Smooth muscle cell (in vitro differentiated cells): Measurements from ENCODE around the gene LRRC38. TPM values are rescaled to one million over a fixed set of nuclear protein-coding genes. Genes with fewer than 3 reads are reported as not detected.

Source experiments
- DNase-seq: peaks from one replicate; lab custom pipeline; 2025; ENCODE audit not compliant: unreplicated experiment; lab: John Stamatoyannopoulos, UW
- H2AFZ ChIP-seq: fragments of 200-600 bp; sonication (generic); 2 replicates; pipeline ENCODE4 v1.6.0; 2016; ENCODE audit warnings: antibody characterized with exemption, low read depth, mild to moderate bottlenecking
- H3F3A ChIP-seq: fragments of 200-600 bp; sonication (generic); 2 replicates; pipeline ENCODE4 v1.6.0; 2017; ENCODE audit warnings: antibody characterized with exemption, low read depth
- H3K27ac ChIP-seq: fragments of 200-600 bp; sonication (generic); 2 replicates; pipeline ENCODE4 v1.5.1; 2016; ENCODE audit warnings: low read depth, mild to moderate bottlenecking
- H3K27me3 ChIP-seq: fragments of 200-600 bp; sonication (generic); 2 replicates; pipeline ENCODE4 v1.6.1; 2016; ENCODE audit warnings: low read depth, mild to moderate bottlenecking
- H3K36me3 ChIP-seq: fragments of 200-600 bp; sonication (generic); 2 replicates; pipeline ENCODE4 v1.5.1; 2016; ENCODE audit warnings: low read depth
- H3K4me1 ChIP-seq: fragments of 200-600 bp; sonication (generic); 2 replicates; pipeline ENCODE4 v1.5.1; 2016; ENCODE audit warnings: low read depth
- H3K4me2 ChIP-seq: fragments of 200-600 bp; sonication (generic); 2 replicates; pipeline ENCODE4 v1.6.0; 2016; ENCODE audit warnings: mild to moderate bottlenecking
- H3K4me3 ChIP-seq: fragments of 200-600 bp; sonication (generic); 2 replicates; pipeline ENCODE4 v1.5.1; 2016; ENCODE audit warnings: mild to moderate bottlenecking
- H3K79me2 ChIP-seq: fragments of 200-600 bp; sonication (generic); 2 replicates; pipeline ENCODE4 v1.6.0; 2016; ENCODE audit warnings: low read depth, mild to moderate bottlenecking
- H3K9ac ChIP-seq: fragments of 200-600 bp; sonication (generic); 2 replicates; pipeline ENCODE4 v1.6.0; 2016; ENCODE audit warnings: low read depth
- H3K9me3 ChIP-seq: fragments of 200-600 bp; sonication (generic); replicated peaks from 2 replicates; pipeline ENCODE4 v1.5.1; 2016; ENCODE audit warnings: low read depth
- H4K20me1 ChIP-seq: fragments of 200-600 bp; sonication (generic); 2 replicates; pipeline ENCODE4 v1.6.0; 2016; ENCODE audit warnings: low read depth
- CTCF ChIP-seq: fragments of 200-600 bp; sonication (generic); IDR thresholded peaks from 2 replicates; pipeline ENCODE4 v1.5.1; 2017; ENCODE audit warnings: borderline replicate concordance, mild to moderate bottlenecking, antibody characterized with exemption; ENCODE audit not compliant: insufficient read depth, poor library complexity, severe bottlenecking
- WGBS: methylation state at CpG from one replicate; pipeline ENCODE4 v1.1.7; 2016; ENCODE audit warnings: low lambda C conversion rate; 5-methylcytosine and 5-hydroxymethylcytosine counted together
- polyA plus RNA-seq: library from polyadenylated mRNA; unstranded; fragments of >200 nt; fragmentation: Nextera tagmentation; extraction: Ambion mirVana; gene quantifications from 2 replicates; pipeline ENCODE4 v1.2.1, GENCODE V29; 2016
- total RNA-seq: library from RNA; depleted of rRNA; stranded (reverse); fragments of >200 nt; gene quantifications from 2 replicates; pipeline ENCODE4 v1.2.3, GENCODE V29; 2014

The LRRC38 gene
- total and polyA plus RNA-seq, 2 experiments from 2014 or later, result 0.39 TPM; not detected in 1

GRCh38 chr1:13554798-13555197 lies 41.0 kb upstream of the LRRC38 start:
- Histone ChIP-seq H3K27me3 (no peaks in the 10 kb centered on the region), H3F3A (peaks cover 11% of the 10 kb centered on the region), H3K9ac (no peak overlapping the region), H3K4me2 (no peak overlapping the region), H4K20me1 (no peaks in the 10 kb centered on the region), H3K36me3 (no peaks in the 10 kb centered on the region), H3K79me2 (no peaks in the 10 kb centered on the region), H3K4me3 (no peak overlapping the region), H3K9me3 (no peaks in the 10 kb centered on the region), H2AFZ (no peak overlapping the region), H3K4me1 (peaks cover 15% of the 10 kb centered on the region), H3K27ac (no peak overlapping the region)
- no peak for TF ChIP-seq CTCF
- DNase-seq, result no peak
- WGBS, result 97% methylated on average over 27 of the region's 28 CpGs

- 7% methylated on average over 4 of the region's 4 CpGs for whole genome bisulfite sequencing
- H3K4me1 ChIP-seq, result peaks cover 19% of the 10 kb centered on the region
- H3F3A ChIP-seq, result peaks cover 22% of the 10 kb centered on the region
- no peaks in the 10 kb centered on the region for H3K9me3 ChIP-seq
- no peaks in the 10 kb centered on the region for H4K20me1 ChIP-seq
- no peak overlapping the region for H2AFZ ChIP-seq
- no peak for DNase-seq
- peak overlapping the region; percentile 90 for H3K27ac ChIP-seq
- no peak overlapping the region for H3K9ac ChIP-seq
- TF ChIP-seq CTCF, result no peak
- no peak overlapping the region for H3K4me3 ChIP-seq
- H3K79me2 ChIP-seq, result no peaks in the 10 kb centered on the region
- H3K4me2 ChIP-seq, result peak overlapping the region; percentile 56
- no peaks in the 10 kb centered on the region for H3K36me3 ChIP-seq
- no peaks in the 10 kb centered on the region for H3K27me3 ChIP-seq
Observed at GRCh38 chr1:13550663-13551062, 36.9 kb upstream of the LRRC38 start.

GRCh38 chr1:13549521-13549920 lies 35.7 kb upstream of the LRRC38 start:
- WGBS, result 76% methylated on average over 3 of the region's 3 CpGs
- DNase-seq, result no peak
- Histone ChIP-seq H3K27me3 (no peaks in the 10 kb centered on the region), H3K36me3 (no peaks in the 10 kb centered on the region), H3K27ac (peak overlapping the region; percentile 90), H3K9me3 (no peaks in the 10 kb centered on the region), H3K4me1 (peaks cover 17% of the 10 kb centered on the region), H3K4me3 (no peak overlapping the region), H3K9ac (peak overlapping the region; percentile 21), H3K4me2 (peak overlapping the region; percentile 38), H2AFZ (no peak overlapping the region), H3F3A (peaks cover 22% of the 10 kb centered on the region), H3K79me2 (no peaks in the 10 kb centered on the region), H4K20me1 (no peaks in the 10 kb centered on the region)
- TF ChIP-seq CTCF, result no peak

GRCh38 chr1:13549021-13549420 lies 35.2 kb upstream of the LRRC38 start:
- Histone ChIP-seq H3K4me2 (peak overlapping the region; percentile 38), H4K20me1 (no peaks in the 10 kb centered on the region), H3K27ac (peak overlapping the region; percentile 90), H3K36me3 (no peaks in the 10 kb centered on the region), H2AFZ (no peak overlapping the region), H3F3A (peaks cover 22% of the 10 kb centered on the region), H3K79me2 (no peaks in the 10 kb centered on the region), H3K4me1 (peaks cover 17% of the 10 kb centered on the region), H3K27me3 (no peaks in the 10 kb centered on the region), H3K9me3 (no peaks in the 10 kb centered on the region), H3K4me3 (no peak overlapping the region), H3K9ac (peak overlapping the region; percentile 21)
- DNase-seq, result no peak
- 40% methylated on average over 6 of the region's 6 CpGs for WGBS
- no peak for TF ChIP-seq CTCF
